B cell (primary cell): ENCODE results near the gene MYBPHL. TPM values are rescaled to one million over a fixed set of nuclear protein-coding genes. Genes with fewer than 3 reads are reported as not detected.

Source experiments
- ATAC-seq: fragments of 200-7000 bp; cut with Tn5 transposase; one replicate; pipeline ENCODE4 v1.10.0; 2021; ENCODE audit warnings: low read depth, mild to moderate bottlenecking, moderate number of reproducible peaks, moderate library complexity
- CTCF ChIA-PET: fragments of 350-600 bp; sonication (Branson Sonifier 250); formaldehyde crosslinking; loops from one replicate; lab custom pipeline; 2021; ENCODE audit warnings: antibody characterized with exemption, inconsistent platforms; lab: Charles Lee
- POLR2A ChIA-PET: fragments of 350-600 bp; sonication (Branson Sonifier 250); formaldehyde crosslinking; loops from one replicate; lab custom pipeline; 2021; ENCODE audit warnings: antibody characterized with exemption; lab: Charles Lee
- DNase-seq: peaks from one replicate; pipeline ENCODE4 v3.0.0; 2013
- H2AFZ ChIP-seq: 2 replicates; pipeline ENCODE4 v1.6.1; 2012; ENCODE audit warnings: mild to moderate bottlenecking, low read depth, low read length; ENCODE audit not compliant: insufficient read depth, poor library complexity, severe bottlenecking
- H3K27ac ChIP-seq, 2 donors: 1 replicate in 1 of 2; 2 replicates in 1 of 2; pipeline ENCODE4 v1.5.1; 2012 to 2013; ENCODE audit warnings: low read length in 2 of 2, mild to moderate bottlenecking in 2 of 2, moderate library complexity in 1 of 2
- H3K27me3 ChIP-seq, 4 experiments: fragments of 200-600 bp in 1 of 4; sonication (generic) in 1 of 4; replicated peaks in 1 of 4; 1 replicate in 2 of 4; 2 replicates in 2 of 4; pipeline versions ENCODE4 v1.6.1 to v1.7.0; 2013 to 2016; ENCODE audit warnings: low read length in 3 of 4, mild to moderate bottlenecking in 2 of 4, mixed read lengths in 1 of 4, moderate library complexity in 1 of 4; ENCODE audit not compliant: insufficient read depth in 4 of 4, control insufficient read depth in 3 of 4; ENCODE audit errors: control extremely low read depth in 1 of 4
- H3K36me3 ChIP-seq, 2 experiments: replicated peaks in 1 of 2; 1 replicate in 1 of 2; 2 replicates in 1 of 2; pipeline versions ENCODE4 v1.6.1 to v1.7.1; 2013; ENCODE audit warnings: low read length in 1 of 2; ENCODE audit not compliant: insufficient read depth in 2 of 2, control insufficient read depth in 1 of 2; ENCODE audit errors: control extremely low read depth in 1 of 2, extremely low read depth in 1 of 2
- H3K4me1 ChIP-seq, 2 donors: fragments of 200-600 bp in 1 of 2; sonication (generic) in 1 of 2; 1 replicate in 1 of 2; 2 replicates in 1 of 2; pipeline versions ENCODE4 v1.5.1 to v1.6.1; 2013 to 2017; ENCODE audit warnings: low read length in 2 of 2; ENCODE audit not compliant: control insufficient read depth in 2 of 2, insufficient read depth in 2 of 2
- H3K4me2 ChIP-seq: replicated peaks from 2 replicates; pipeline ENCODE3; 2012; ENCODE audit warnings: mild to moderate bottlenecking, low read depth, low read length; ENCODE audit not compliant: poor library complexity, severe bottlenecking
- H3K4me3 ChIP-seq, 5 experiments: fragments of 200-600 bp in 1 of 5; sonication (generic) in 1 of 5; 1 replicate in 3 of 5; 2 replicates in 2 of 5; pipeline versions ENCODE4 v1.5.1 to v1.7.0; 2011 to 2016; ENCODE audit warnings: low read length in 4 of 5, mild to moderate bottlenecking in 4 of 5, low read depth in 2 of 5, control low read depth in 1 of 5, moderate library complexity in 1 of 5; ENCODE audit not compliant: insufficient read depth in 1 of 5; ENCODE audit errors: control extremely low read depth in 1 of 5, extremely low read depth in 1 of 5
- H3K79me2 ChIP-seq: fragments of 200-600 bp; sonication (generic); one replicate; pipeline ENCODE4 v1.6.0; 2016; ENCODE audit warnings: low read length; ENCODE audit not compliant: control insufficient read depth, insufficient read depth
- H3K9ac ChIP-seq: fragments of 200-600 bp; sonication (generic); 2 replicates; pipeline ENCODE4 v1.6.1; 2017; ENCODE audit warnings: mild to moderate bottlenecking, low read length, moderate library complexity
- H3K9me3 ChIP-seq, 3 donors: one replicate each; pipeline versions ENCODE4 v1.6.1 to v1.7.1; 2013; ENCODE audit warnings: low read length in 2 of 3; ENCODE audit not compliant: control insufficient read depth in 2 of 3, insufficient read depth in 1 of 3; ENCODE audit errors: control extremely low read depth in 1 of 3
- H4K20me1 ChIP-seq: 2 replicates; pipeline ENCODE4 v1.6.0; 2012; ENCODE audit warnings: mild to moderate bottlenecking, low read length; ENCODE audit not compliant: insufficient read depth, control insufficient read depth, poor library complexity, severe bottlenecking
- H3K27ac Mint-ChIP-seq: one replicate; pipeline ENCODE4 v1.8.0; 2021; ENCODE audit warnings: mixed read lengths
- H3K27me3 Mint-ChIP-seq: one replicate; pipeline ENCODE4 v1.8.0; 2021; ENCODE audit warnings: mixed read lengths
- H3K4me1 Mint-ChIP-seq: one replicate; pipeline ENCODE4 v1.8.0; 2021; ENCODE audit warnings: mixed read lengths
- H3K4me3 Mint-ChIP-seq: one replicate; pipeline ENCODE4 v1.8.0; 2021; ENCODE audit warnings: mixed read lengths
- H3K9me3 Mint-ChIP-seq: one replicate; pipeline ENCODE4 v1.8.0; 2022; ENCODE audit warnings: mixed read lengths; ENCODE audit not compliant: insufficient read depth
- CTCF ChIP-seq: fragments of 200-600 bp; IDR thresholded peaks from one replicate; pipeline ENCODE4 v1.8.0; 2022; ENCODE audit warnings: antibody characterized with exemption, mild to moderate bottlenecking
- EZH2 ChIP-seq: IDR thresholded peaks from 2 replicates; pipeline ENCODE4 v1.6.1; 2012; ENCODE audit warnings: borderline replicate concordance, low read depth, mild to moderate bottlenecking, moderate library complexity, low read length; ENCODE audit not compliant: insufficient read depth, poor library complexity, severe bottlenecking
- WGBS: methylation state at CpG from one replicate; pipeline ENCODE4 v1.1.5; 2013; ENCODE audit warnings: missing lambda C conversion rate; ENCODE audit not compliant: insufficient coverage; 5-methylcytosine and 5-hydroxymethylcytosine counted together
- intact Hi-C: fragments of 100-400 bp; cut with micrococcal nuclease; formaldehyde crosslinking; loops from one replicate; pipeline ENCODE4 v1.10.0; 2022
- polyA plus RNA-seq: library from polyadenylated mRNA; depleted of rRNA; stranded (reverse); fragments of >200 nt; gene quantifications from 2 replicates; pipeline ENCODE4 v1.2.3, GENCODE V29; 2012
- total RNA-seq, 2 donors: library from RNA; stranded (reverse); fragments of 120-200 nt in 1 of 2; gene quantifications; 1 replicate in 1 of 2; 2 replicates in 1 of 2; pipeline versions ENCODE4 v1.2.3 to v1.2.4, GENCODE V29; 2013 to 2022

The MYBPHL gene
- total and polyA plus RNA-seq, 2 donors (not counting 1 experiment from before 2014, with no cell fraction given): not detected

- DNase-seq (no peak), ATAC-seq (no peak)
- H3K4me1 ChIP-seq: peaks cover 11 to 24% of the 10 kb centered on the region in 2 donors
- H3K79me2 ChIP-seq: no peaks in the 10 kb centered on the region
- Mint-ChIP-seq H3K4me1 (peaks cover 11% of the 10 kb centered on the region), H3K27me3 (peaks cover 8% of the 10 kb centered on the region), H3K9me3 (no peaks in the 10 kb centered on the region), H3K4me3 (peak overlapping the region; percentile 74), H3K27ac (no peak overlapping the region)
- H3K4me3 ChIP-seq: no peak overlapping the region
- CTCF ChIA-PET: interaction anchor here (1.9 kb wide), 1 partner anchor 11 kb away, joined by 4 read pairs; no protein-coding TSS in a partner anchor
- peaks cover 4% of the 10 kb centered on the region for H4K20me1 ChIP-seq
- H2AFZ ChIP-seq: peak overlapping the region; percentile 46
- POLR2A ChIA-PET: no interaction called here
- peak overlapping the region; percentile 88 for H3K4me2 ChIP-seq
- peak overlapping the region; percentile 54 for H3K9ac ChIP-seq
- H3K27ac ChIP-seq: no peak overlapping the region
- intact Hi-C loops: no loop called here
- peaks cover 0 to 39% (median 12%) of the 10 kb centered on the region in 4 experiments for H3K27me3 ChIP-seq
- TF ChIP-seq CTCF (no peak), EZH2 (no peak)
- peaks cover 0 to 16% (median 0%) of the 10 kb centered on the region in 3 donors for H3K9me3 ChIP-seq
- H3K36me3 ChIP-seq: no peaks in the 10 kb centered on the region
- WGBS: 95% methylated on average over 33 of the region's 33 CpGs
These were observed 56.1 kb downstream of the MYBPHL start for GRCh38 chr1:109250454-109251276.
